K562 (cell line): ENCODE measurements around the gene OR6C4. TPM values are rescaled to one million over a fixed set of nuclear protein-coding genes. Genes with fewer than 3 reads are reported as not detected.

Experiments
- ATAC-seq: fragments of 200-7000 bp; cut with Tn5 transposase; 3 replicates; pipeline ENCODE4 v1.9.1; 2020; ENCODE audit warnings: moderate library complexity
- BruUV-seq: library from RNA; stranded (reverse); fragments of 400-500 nt; replicated peaks from 2 replicates; lab custom pipeline; 2021; lab: Mats Ljungman, UMichigan
- CTCF ChIA-PET: fragments of 300-600 bp; formaldehyde crosslinking; extraction: SDS; loops from one replicate; lab custom pipeline; 2021; ENCODE audit warnings: low intra/inter-chr PET ratio; lab: Yijun Ruan, JAX
- POLR2A ChIA-PET: fragments of 300-600, 350-650 bp; sonication (Branson Sonifier 250); formaldehyde crosslinking; extraction: SDS; loops from one replicate; lab custom pipeline; 2021; ENCODE audit warnings: antibody characterized with exemption, inconsistent platforms; lab: Yijun Ruan, JAX
- DNase-seq, 4 experiments: peaks; one replicate each; pipeline versions ENCODE4 v3.0.0 to v3.0.0-alpha.2; 2011 to 2018; ENCODE audit warnings: low spot score in 3 of 4, mixed read lengths in 3 of 4; ENCODE audit errors: extremely low read depth in 1 of 4
- FAIRE-seq: peaks from 2 replicates; lab custom pipeline; 2011; peaks lifted over from hg19 to GRCh38; lab: Jason Lieb, UNC
- H2AFZ ChIP-seq: 2 replicates; pipeline ENCODE4 v1.6.0; 2011; ENCODE audit warnings: low read depth, low read length, control low read depth, inconsistent platforms
- H3K27ac ChIP-seq: fragments of 200-600 bp; 3 replicates; pipeline ENCODE4 v1.8.0; 2011; ENCODE audit warnings: low read depth, mild to moderate bottlenecking, control low read depth, inconsistent platforms, low read length, moderate library complexity, mixed read lengths; ENCODE audit errors: extremely low read depth
- H3K27me3 ChIP-seq, 2 experiments: fragments of 300-600 bp in 1 of 2; 2 replicates in 1 of 2; 3 replicates in 1 of 2; pipeline versions ENCODE4 v1.6.0 to v1.8.0; 2011; ENCODE audit warnings: inconsistent platforms in 2 of 2, low read length in 2 of 2, mild to moderate bottlenecking in 1 of 2, mixed read lengths in 1 of 2, moderate library complexity in 1 of 2; ENCODE audit not compliant: control insufficient read depth in 2 of 2, insufficient read depth in 2 of 2
- H3K36me3 ChIP-seq: fragments of 300-600 bp; 3 replicates; pipeline ENCODE4 v1.8.0; 2011; ENCODE audit warnings: mild to moderate bottlenecking, low read length, inconsistent platforms; ENCODE audit not compliant: control insufficient read depth, insufficient read depth
- H3K4me1 ChIP-seq, 2 experiments: fragments of 200-600 bp in 1 of 2; replicated peaks in 1 of 2; 2 replicates in 1 of 2; 3 replicates in 1 of 2; pipeline versions ENCODE4 v1.5.1 to v1.8.0; 2011; ENCODE audit warnings: inconsistent platforms in 2 of 2, low read length in 2 of 2, mild to moderate bottlenecking in 1 of 2, mixed read lengths in 1 of 2, moderate library complexity in 1 of 2; ENCODE audit not compliant: control insufficient read depth in 2 of 2, insufficient read depth in 2 of 2
- H3K4me2 ChIP-seq: 2 replicates; pipeline ENCODE4 v1.6.1; 2011; ENCODE audit warnings: low read length, control low read depth, inconsistent platforms, mixed read lengths; ENCODE audit not compliant: insufficient read depth
- H3K4me3 ChIP-seq: fragments of 200-600 bp; sonication (generic), shearing (Covaris generic); 2 replicates; pipeline ENCODE4 v1.5.1; 2016; ENCODE audit warnings: control low read depth, inconsistent platforms
- H3K79me2 ChIP-seq: fragments of 200-600 bp; 3 replicates; pipeline ENCODE4 v1.8.0; 2011; ENCODE audit warnings: low read length, inconsistent platforms; ENCODE audit not compliant: control insufficient read depth, insufficient read depth
- H3K9ac ChIP-seq, 2 experiments: 2 replicates each; pipeline versions ENCODE4 v1.6.0 to v1.6.1; 2011; ENCODE audit warnings: low read depth in 2 of 2, low read length in 2 of 2, control low read depth in 1 of 2, inconsistent platforms in 1 of 2, mild to moderate bottlenecking in 1 of 2, mixed read lengths in 1 of 2; ENCODE audit not compliant: insufficient read depth in 1 of 2
- H3K9me1 ChIP-seq: one replicate; pipeline ENCODE4 v1.6.0; 2011; ENCODE audit warnings: inconsistent platforms, mild to moderate bottlenecking, low read length, moderate library complexity; ENCODE audit not compliant: control insufficient read depth, insufficient read depth
- H3K9me3 ChIP-seq: replicated peaks from 2 replicates; pipeline ENCODE4 v1.5.1; 2011; ENCODE audit warnings: low read depth, low read length, inconsistent platforms; ENCODE audit not compliant: control insufficient read depth, insufficient read depth
- H4K20me1 ChIP-seq: replicated peaks from 2 replicates; pipeline ENCODE4 v1.6.1; 2011; ENCODE audit warnings: low read length, inconsistent platforms, mixed read lengths; ENCODE audit not compliant: control insufficient read depth, insufficient read depth
- C11orf30 ChIP-seq: fragments of 450-650 bp; IDR thresholded peaks from 2 replicates; pipeline ENCODE4 v1.6.1; 2016; ENCODE audit warnings: low read depth, mild to moderate bottlenecking
- E2F3 ChIP-seq: fragments of 250-450 bp; sonication (Bioruptor Pico); IDR thresholded peaks from 2 replicates; pipeline ENCODE4 v1.4.0; 2020; ENCODE audit warnings: mild to moderate bottlenecking
- GATAD2A ChIP-seq: fragments of 450-650 bp; IDR thresholded peaks from 2 replicates; pipeline ENCODE4 v1.6.1; 2017
- GATAD2B ChIP-seq: fragments of 450-650 bp; IDR thresholded peaks from 2 replicates; pipeline ENCODE4 v1.6.1; 2017; ENCODE audit warnings: mild to moderate bottlenecking, borderline replicate concordance
- HMBOX1 ChIP-seq: sonication (generic); IDR thresholded peaks from 2 replicates; pipeline ENCODE4 v1.6.1; 2016
- HMGN3 ChIP-seq: IDR thresholded peaks from 2 replicates; pipeline ENCODE4 v1.6.1; 2011; ENCODE audit warnings: borderline replicate concordance, low read depth, mild to moderate bottlenecking, mixed read lengths, low read length; ENCODE audit not compliant: insufficient read length; ENCODE audit errors: extremely low read depth
- NR4A1 ChIP-seq, 2 experiments: fragments of 250-450 bp in 1 of 2; fragments of 450-650 bp in 1 of 2; sonication (Bioruptor Pico) in 1 of 2; IDR thresholded peaks; 2 replicates each; pipeline versions ENCODE4 v1.4.0 to v1.6.1; 2016 to 2020; ENCODE audit warnings: mild to moderate bottlenecking in 2 of 2, missing compliant biosample characterization in 1 of 2, missing genetic modification characterization in 1 of 2, moderate library complexity in 1 of 2
- RNF219 ChIP-seq: fragments of 250-450 bp; sonication (Bioruptor Pico); IDR thresholded peaks from 2 replicates; pipeline ENCODE4 v1.5.0; 2022; ENCODE audit warnings: mild to moderate bottlenecking
- SMARCA4 ChIP-seq: fragments of 450-650 bp; IDR thresholded peaks from 2 replicates; pipeline ENCODE4 v1.6.1; 2016
- SNIP1 ChIP-seq: fragments of 450-650 bp; IDR thresholded peaks from 2 replicates; pipeline ENCODE4 v1.7.1; 2017; ENCODE audit warnings: low read depth, mild to moderate bottlenecking
- STAT5B ChIP-seq: fragments of 250-450 bp; sonication (Bioruptor Pico); IDR thresholded peaks from 2 replicates; pipeline ENCODE4 v1.8.0; 2021; ENCODE audit warnings: mild to moderate bottlenecking, inconsistent platforms
- TCF3 ChIP-seq: sonication (generic); formaldehyde crosslinking; IDR thresholded peaks from 2 replicates; pipeline ENCODE4 v1.4.0; 2020; ENCODE audit warnings: mild to moderate bottlenecking, missing genetic modification reagents
- TEAD2 ChIP-seq: fragments of 450-650 bp; IDR thresholded peaks from 2 replicates; pipeline ENCODE4 v1.6.1; 2016; ENCODE audit warnings: missing genetic modification characterization, control low read depth, missing compliant biosample characterization
- ZNF24 ChIP-seq: fragments of 450-650 bp; IDR thresholded peaks from 2 replicates; pipeline ENCODE4 v1.6.1; 2016
- ZNF592 ChIP-seq: fragments of 450-650 bp; IDR thresholded peaks from 2 replicates; pipeline ENCODE4 v1.6.1; 2017; ENCODE audit warnings: antibody characterized with exemption, mild to moderate bottlenecking
- in situ Hi-C: fragments of 300-500 bp; cut with MboI; formaldehyde crosslinking; loops from 4 replicates; pipeline ENCODE4 v1.15.0; 2018; ENCODE audit warnings: inconsistent platforms, mixed read lengths
- intact Hi-C: fragments of 100-400 bp; cut with micrococcal nuclease; formaldehyde crosslinking; loops from 2 replicates; pipeline ENCODE4 v1.14.2; 2022
- polyA plus RNA-seq, 8 experiments: library from polyadenylated mRNA; depleted of rRNA in 4 of 8; stranded (reverse) in 5 of 8; unstranded in 3 of 8; fragments of >200 nt; fragmentation: Nextera tagmentation in 2 of 8; fragmentation: Illumina TruSeq in 1 of 8; extraction: Ambion mirVana in 2 of 8; extraction: Trizol in 1 of 8; gene quantifications; 2 replicates each; pipeline versions ENCODE4 v1.2.1 to v1.2.3, GENCODE V29; 2011 to 2014; ENCODE audit warnings: inconsistent platforms in 1 of 8, missing spikeins in 1 of 8
- total RNA-seq, 7 experiments: library from RNA; depleted of rRNA in 6 of 7; stranded (reverse); fragments of >200 nt in 6 of 7; fragmentation: Illumina TruSeq in 2 of 7; extraction: Trizol in 2 of 7; gene quantifications; 2 replicates each; pipeline versions ENCODE4 v1.2.1 to v1.2.3, GENCODE V29; 2011 to 2021; ENCODE audit warnings: low replicate concordance in 1 of 7

OR6C4 gene
- total and polyA plus RNA-seq, 9 of the 15 experiments (the other 6 are each of a cell fraction or from before 2014, with no cell fraction given): not detected

- in situ Hi-C loops: no loop called here
- H3K9ac ChIP-seq: no peak overlapping the region
- no peak overlapping the region for H3K27ac ChIP-seq
- ChIA-PET POLR2A (no interaction called here), CTCF (no interaction called here)
- no peaks in the 10 kb centered on the region for H3K4me1 ChIP-seq
- ATAC-seq: no peak
- no peak for FAIRE-seq
- no peak for TF ChIP-seq GATAD2A
- no peak for TF ChIP-seq GATAD2B
- no peak for TF ChIP-seq HMGN3
- no peak for TF ChIP-seq C11orf30
- no peak for TF ChIP-seq STAT5B (CRISPR knock-in tag)
- no peak for TF ChIP-seq TEAD2 (tag)
- no peak for TF ChIP-seq SMARCA4
- TF ChIP-seq SNIP1: no peak
- no peak for TF ChIP-seq ZNF24
- TF ChIP-seq NR4A1 (CRISPR knock-in tag; IDR thresholded peaks at IDR 0.05): no peak
- TF ChIP-seq NR4A1 (tag; IDR thresholded peaks at IDR 0.05): no peak
- no peak for TF ChIP-seq HMBOX1
- no peak for TF ChIP-seq E2F3 (CRISPR knock-in tag)
- no peak for TF ChIP-seq TCF3 (CRISPR knock-in tag)
- TF ChIP-seq ZNF592: no peak
- TF ChIP-seq RNF219 (CRISPR knock-in tag): no peak
- no peaks in the 10 kb centered on the region for H4K20me1 ChIP-seq
- no peak overlapping the region for H3K4me3 ChIP-seq
- no peak for DNase-seq
- no peaks in the 10 kb centered on the region for H3K9me1 ChIP-seq
- no peaks in the 10 kb centered on the region for H3K36me3 ChIP-seq
- no peaks in the 10 kb centered on the region for H3K9me3 ChIP-seq
- H2AFZ ChIP-seq: no peak overlapping the region
- intact Hi-C loops: no loop called here
- no peak overlapping the region for H3K4me2 ChIP-seq
- BruUV-seq: no TSS peak
- no peaks in the 10 kb centered on the region for H3K27me3 ChIP-seq
- no peaks in the 10 kb centered on the region for H3K79me2 ChIP-seq
Measured at GRCh38 chr12:55516391-55516790, 33.0 kb upstream of the OR6C4 start.
